H1 (cell line): ENCODE data around the gene GALNT9. TPM values are rescaled to one million over a fixed set of nuclear protein-coding genes. Genes with fewer than 3 reads are reported as not detected.

Source experiments
- CTCF ChIA-PET: fragments of 300-600 bp; sonication (Branson Sonifier 250); formaldehyde crosslinking; loops from one replicate; lab custom pipeline; 2021; ENCODE audit not compliant: partially characterized antibody; lab: Charles Lee
- POLR2A ChIA-PET: fragments of 300-600 bp; sonication (Branson Sonifier 250); formaldehyde crosslinking; loops from one replicate; lab custom pipeline; 2021; ENCODE audit warnings: inconsistent platforms; ENCODE audit not compliant: partially characterized antibody; lab: Charles Lee
- DNase-seq, 2 experiments: peaks; one replicate each; pipeline versions ENCODE4 v3.0.0 to v3.0.0-alpha.2; 2010 to 2022; ENCODE audit warnings: low spot score in 2 of 2, low read depth in 1 of 2, mixed read lengths in 1 of 2
- FAIRE-seq: peaks from 2 replicates; lab custom pipeline; 2011; peaks lifted over from hg19 to GRCh38; lab: Jason Lieb, UNC
- H2AFZ ChIP-seq: 2 replicates; pipeline ENCODE4 v1.8.1; 2012; ENCODE audit warnings: low read length, inconsistent platforms
- H2AK5ac ChIP-seq: 2 replicates; pipeline ENCODE4 v1.6.1; 2013; ENCODE audit warnings: low read depth, low read length
- H2BK120ac ChIP-seq: replicated peaks from 2 replicates; pipeline ENCODE3; 2013; ENCODE audit warnings: low read depth, low read length, inconsistent platforms
- H2BK12ac ChIP-seq: 2 replicates; pipeline ENCODE4 v1.6.1; 2013; ENCODE audit warnings: low read depth, low read length
- H2BK15ac ChIP-seq: 2 replicates; pipeline ENCODE4 v1.6.1; 2013; ENCODE audit warnings: low read length
- H2BK20ac ChIP-seq: 2 replicates; pipeline ENCODE4 v1.6.1; 2013; ENCODE audit warnings: low read length
- H2BK5ac ChIP-seq: 2 replicates; pipeline ENCODE4 v1.6.1; 2013; ENCODE audit warnings: low read depth, low read length
- H3K14ac ChIP-seq: 2 replicates; pipeline ENCODE4 v1.6.1; 2013; ENCODE audit warnings: inconsistent platforms; ENCODE audit not compliant: insufficient read length
- H3K18ac ChIP-seq: 2 replicates; pipeline ENCODE4 v1.6.1; 2013; ENCODE audit warnings: low read length; ENCODE audit errors: extremely low read depth
- H3K23ac ChIP-seq: 2 replicates; pipeline ENCODE4 v1.6.1; 2013; ENCODE audit warnings: inconsistent platforms; ENCODE audit not compliant: insufficient read length
- H3K23me2 ChIP-seq: 2 replicates; pipeline ENCODE4 v1.6.1; 2013; ENCODE audit warnings: low read depth, low read length
- H3K27ac ChIP-seq: 2 replicates; pipeline ENCODE4 v1.6.1; 2011; ENCODE audit warnings: low read depth, low read length, inconsistent platforms
- H3K27me3 ChIP-seq, 4 experiments: replicated peaks in 1 of 4; 1 replicate in 1 of 4; 2 replicates in 3 of 4; pipeline versions ENCODE4 v1.6.1 to v1.8.1; 2011 to 2013; ENCODE audit warnings: low read length in 3 of 4, mild to moderate bottlenecking in 3 of 4, inconsistent platforms in 2 of 4, mixed read lengths in 2 of 4, moderate library complexity in 1 of 4; ENCODE audit not compliant: control insufficient read depth in 3 of 4, insufficient read depth in 3 of 4; ENCODE audit errors: extremely low read depth in 1 of 4
- H3K36me3 ChIP-seq, 4 experiments: 2 replicates each; pipeline versions ENCODE4 v1.6.1 to v1.8.1; 2011 to 2013; ENCODE audit warnings: mild to moderate bottlenecking in 4 of 4, low read length in 3 of 4, moderate library complexity in 2 of 4, control low read depth in 1 of 4, inconsistent platforms in 1 of 4; ENCODE audit not compliant: insufficient read depth in 4 of 4, control insufficient read depth in 2 of 4
- H3K4ac ChIP-seq: replicated peaks from 2 replicates; pipeline ENCODE3; 2013; ENCODE audit warnings: low read length, low read depth, mixed read lengths, inconsistent platforms; ENCODE audit not compliant: insufficient read length
- H3K4me1 ChIP-seq, 4 experiments: replicated peaks in 1 of 4; 1 replicate in 1 of 4; 2 replicates in 3 of 4; pipeline versions ENCODE4 v1.6.1 to v1.8.1; 2011 to 2013; ENCODE audit warnings: low read length in 3 of 4, inconsistent platforms in 2 of 4, mixed read lengths in 1 of 4; ENCODE audit not compliant: insufficient read depth in 4 of 4, control insufficient read depth in 3 of 4
- H3K4me2 ChIP-seq, 2 experiments: 2 replicates each; pipeline versions ENCODE4 v1.6.1 to v1.8.1; 2011 to 2013; ENCODE audit warnings: low read depth in 2 of 2, low read length in 2 of 2, control low read depth in 1 of 2, inconsistent platforms in 1 of 2, mild to moderate bottlenecking in 1 of 2; ENCODE audit not compliant: insufficient read depth in 1 of 2
- H3K4me3 ChIP-seq, 4 experiments: fragments of 200-600, 300-600 bp in 1 of 4; sonication (generic), shearing (Covaris generic), sonication (Bioruptor Twin) in 1 of 4; 2 replicates each; pipeline versions ENCODE4 v1.5.1 to v1.8.1; 2011 to 2016; ENCODE audit warnings: low read length in 4 of 4, low read depth in 3 of 4, control low read depth in 2 of 4, inconsistent platforms in 2 of 4, mild to moderate bottlenecking in 2 of 4, mixed read lengths in 1 of 4, moderate library complexity in 1 of 4; ENCODE audit not compliant: insufficient read depth in 2 of 4; ENCODE audit errors: extremely low read depth in 1 of 4
- H3K56ac ChIP-seq: replicated peaks from 2 replicates; pipeline ENCODE3; 2013; ENCODE audit warnings: low read depth, mild to moderate bottlenecking, mixed read lengths, low read length, inconsistent platforms; ENCODE audit not compliant: insufficient read length
- H3K79me1 ChIP-seq: 2 replicates; pipeline ENCODE4 v1.6.1; 2013; ENCODE audit warnings: low read depth, low read length, control low read depth
- H3K79me2 ChIP-seq, 2 experiments: 2 replicates each; pipeline versions ENCODE4 v1.6.1 to v1.8.1; 2012 to 2013; ENCODE audit warnings: low read length in 2 of 2, mild to moderate bottlenecking in 2 of 2, inconsistent platforms in 1 of 2; ENCODE audit not compliant: insufficient read depth in 2 of 2, control insufficient read depth in 1 of 2
- H3K9ac ChIP-seq, 4 experiments: replicated peaks in 1 of 4; 1 replicate in 1 of 4; 2 replicates in 3 of 4; pipeline versions ENCODE4 v1.6.1 to v1.8.1; 2011 to 2013; ENCODE audit warnings: low read depth in 3 of 4, low read length in 3 of 4, control low read depth in 2 of 4, mild to moderate bottlenecking in 2 of 4, moderate library complexity in 2 of 4, inconsistent platforms in 1 of 4; ENCODE audit errors: extremely low read depth in 1 of 4
- H3K9me3 ChIP-seq, 2 experiments: 2 replicates each; pipeline versions ENCODE4 v1.6.1 to v1.8.1; 2012 to 2013; ENCODE audit warnings: mild to moderate bottlenecking in 2 of 2, moderate library complexity in 2 of 2, control low read depth in 1 of 2, inconsistent platforms in 1 of 2, low read depth in 1 of 2, low read length in 1 of 2, mixed read lengths in 1 of 2; ENCODE audit not compliant: insufficient read depth in 2 of 2
- H4K20me1 ChIP-seq, 2 experiments: replicated peaks in 1 of 2; 2 replicates each; pipeline versions ENCODE3 to v1.8.1; 2011 to 2013; ENCODE audit warnings: inconsistent platforms in 2 of 2, low read length in 2 of 2, mild to moderate bottlenecking in 1 of 2; ENCODE audit not compliant: insufficient read depth in 2 of 2, control insufficient read depth in 1 of 2
- H4K5ac ChIP-seq: 2 replicates; pipeline ENCODE4 v1.6.1; 2013; ENCODE audit warnings: low read length, low read depth, mixed read lengths, inconsistent platforms; ENCODE audit not compliant: insufficient read length
- H4K8ac ChIP-seq: 2 replicates; pipeline ENCODE4 v1.8.0; 2013; ENCODE audit warnings: mild to moderate bottlenecking, moderate library complexity, low read length, inconsistent platforms; ENCODE audit not compliant: insufficient read depth; ENCODE audit errors: extremely low read depth
- H4K91ac ChIP-seq: replicated peaks from 2 replicates; pipeline ENCODE3; 2013; ENCODE audit warnings: low read length, mixed read lengths, inconsistent platforms; ENCODE audit not compliant: insufficient read length
- BACH1 ChIP-seq: IDR thresholded peaks from 2 replicates; pipeline ENCODE4 v1.6.1; 2012; ENCODE audit warnings: low read length, improper control_type of control experiment
- CBX8 ChIP-seq: fragments of 300-800, 300-1000 bp; sonication (generic); IDR thresholded peaks from 2 replicates; pipeline ENCODE4 v1.7.1; 2016; ENCODE audit warnings: low read depth, low read length, borderline replicate concordance
- CHD2 ChIP-seq: IDR thresholded peaks from 2 replicates; pipeline ENCODE4 v1.6.1; 2012; ENCODE audit warnings: low read length, improper control_type of control experiment
- EGR1 ChIP-seq: IDR thresholded peaks from 2 replicates; pipeline ENCODE4 v1.6.1; 2011; ENCODE audit warnings: low read depth, low read length, borderline replicate concordance
- HDAC2 ChIP-seq, 2 experiments: fragments of 300-600 bp in 1 of 2; sonication (generic) in 1 of 2; IDR thresholded peaks; 2 replicates each; pipeline ENCODE4 v1.6.1; 2011 to 2012; ENCODE audit warnings: low read depth in 2 of 2, low read length in 2 of 2, mild to moderate bottlenecking in 2 of 2, moderate library complexity in 2 of 2, borderline replicate concordance in 1 of 2, inconsistent platforms in 1 of 2
- POU5F1 ChIP-seq: IDR thresholded peaks from 2 replicates; pipeline ENCODE4 v1.6.1; 2011; ENCODE audit warnings: low read depth, mild to moderate bottlenecking, low read length, moderate library complexity
- SIN3A ChIP-seq, 2 experiments: IDR thresholded peaks in 1 of 2; conservative IDR thresholded peaks in 1 of 2; 2 replicates each; pipeline ENCODE4 v1.6.1; 2011 to 2012; ENCODE audit warnings: low read length in 2 of 2, improper control_type of control experiment in 1 of 2, low read depth in 1 of 2, mild to moderate bottlenecking in 1 of 2
- WGBS, 2 experiments: shearing (Covaris generic) in 1 of 2; methylation state at CpG; one replicate each; pipeline versions ENCODE4 v1.1.6 to v1.1.7; 2013 to 2015; ENCODE audit warnings: low lambda C conversion rate in 2 of 2, mixed read lengths in 2 of 2, inconsistent platforms in 1 of 2, low coverage in 1 of 2, missing lambda C conversion rate in 1 of 2; ENCODE audit not compliant: insufficient replicate concordance in 2 of 2, insufficient coverage in 1 of 2, insufficient read length in 1 of 2; ENCODE audit errors: extremely low coverage in 1 of 2, missing lambda C conversion rate in 1 of 2; 5-methylcytosine and 5-hydroxymethylcytosine counted together
- polyA plus RNA-seq, 7 experiments: library from polyadenylated mRNA; depleted of rRNA in 3 of 7; stranded (reverse) in 5 of 7; unstranded in 2 of 7; fragments of >200 nt in 5 of 7; fragments of 200-250 nt in 2 of 7; gene quantifications; 1 replicate in 5 of 7; 2 replicates in 1 of 7; 4 replicates in 1 of 7; pipeline versions ENCODE4 v1.2.1 to v1.2.3, GENCODE V29; 2011 to 2013; ENCODE audit warnings: missing spikeins in 2 of 7, mixed read lengths in 2 of 7
- total RNA-seq: library from RNA; stranded (reverse); fragmentation: NEBNext Ultra II Directional; extraction: Animal tissue kit (Norgen Biotek cat#: 25700); gene quantifications from 2 replicates; pipeline ENCODE4 v1.2.1, GENCODE V29; 2021

The GALNT9 gene
- total and polyA plus RNA-seq, 2 of the 8 experiments (the other 6 are each of a cell fraction or from before 2014, with no cell fraction given): 2.0 to 3.6 TPM

DNA sequence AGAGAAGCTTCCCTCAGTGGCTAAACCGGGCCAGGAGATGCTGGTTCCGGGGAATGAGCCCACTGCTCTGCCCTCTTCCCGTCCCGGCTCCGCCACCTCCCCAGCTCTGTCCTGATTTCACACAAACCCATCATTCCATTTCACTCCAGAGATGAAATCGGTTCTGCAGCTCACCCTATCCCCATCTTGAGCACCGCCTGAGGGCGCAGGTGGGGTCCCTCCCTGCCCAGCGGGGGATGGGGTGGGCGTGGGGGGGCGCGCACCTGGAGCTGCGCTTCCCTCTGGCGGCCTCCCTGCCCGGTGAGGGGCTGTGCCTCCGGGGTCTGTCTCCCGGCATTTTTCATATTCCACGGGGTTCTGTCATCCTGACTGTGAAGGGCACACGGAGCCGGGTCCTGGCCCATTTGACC lies 140.5 kb downstream of the GALNT9 start:
- no peak for DNase-seq
- TF ChIP-seq EGR1 (no peak), BACH1 (no peak), HDAC2 (IDR thresholded peaks at IDR 0.05; ENCODE audit: borderline replicate concordance in 1 of 2, low read depth in 2 of 2, low read length in 2 of 2) (no peak), CHD2 (no peak), POU5F1 (no peak), CBX8 (no peak), SIN3A (conservative IDR thresholded peaks at IDR 0.05 in 1 of 2, IDR thresholded peaks at IDR 0.05 in 1 of 2; ENCODE audit: low read depth in 1 of 2, low read length in 2 of 2) (no peak)
- CTCF ChIA-PET: interaction anchor here (0.6 to 1.2 kb wide), 7 partner anchors 10 to 264 kb away, joined by 3 to 4 read pairs (median 3); no protein-coding TSS in a partner anchor
- Histone ChIP-seq H3K23me2 (peaks cover 7% of the 10 kb centered on the region; the same call in 1 of the 2 replicates), H2AFZ (no peak overlapping the region; the same call in 1 of the 2 replicates), H2BK120ac (no peak overlapping the region), H3K36me3 (no peaks in the 10 kb centered on the region), H3K14ac (no peak overlapping the region), H3K27me3 (peaks cover 4 to 75% (median 43%) of the 10 kb centered on the region in 4 experiments), H2BK5ac (no peak overlapping the region), H4K5ac (no peak overlapping the region), H3K9ac (no peak overlapping the region; a peak in 2 of 7 replicates), H2BK20ac (no peak overlapping the region), H3K4ac (peak overlapping the region; percentile 57), H3K79me1 (no peaks in the 10 kb centered on the region), H2AK5ac (no peak overlapping the region), H2BK12ac (no peak overlapping the region), H3K27ac (no peak overlapping the region), H4K20me1 (peaks cover 0 to 2% of the 10 kb centered on the region in 2 experiments), H2BK15ac (peak overlapping the region; percentile 88; the same call in 1 of the 2 replicates), H3K79me2 (no peaks in the 10 kb centered on the region), H4K8ac (no peak overlapping the region), H3K9me3 (peaks cover 10 to 20% of the 10 kb centered on the region in 2 experiments), H3K23ac (no peak overlapping the region), H3K4me2 (peak overlapping the region; percentile 77 to 97), H4K91ac (peak overlapping the region; percentile 44), H3K4me1 (peaks cover 0 to 13% (median 8%) of the 10 kb centered on the region in 4 experiments; a peak in 5 of 7 replicates), H3K4me3 (peak overlapping the region; percentile 42 to 66 (median 42)), H3K18ac (no peak overlapping the region), H3K56ac (no peak overlapping the region)
- FAIRE-seq: no peak
- POLR2A ChIA-PET: interaction anchor here (0.9 to 1.2 kb wide), 3 partner anchors 8 to 21 kb away, joined by 3 to 6 read pairs (median 3); no protein-coding TSS in a partner anchor
- 19% methylated on average over 12 of the region's 20 CpGs; no CpG with 5 or more reads in 1 of the 2 experiments for WGBS, 2 experiments
